ENCODE measurements around the gene STARD5.

The STARD5 gene

GRCh38 chr15:81292523-81293001, 31.4 kb downstream of the STARD5 start:
- no peak for DNase-seq (ENCODE audit: low read depth)
- H3K4me3 ChIP-seq (ENCODE audit: control insufficient read depth, low read depth, low read length), result no peak overlapping the region
- no peak for TF ChIP-seq CTCF (IDR thresholded peaks at IDR 0.05; ENCODE audit: control insufficient read depth, insufficient read depth, low read depth, low read length, missing control alignments)

GRCh38 chr15:81291916-81292522, 31.9 kb downstream of the STARD5 start:
- no peak overlapping the region for H3K4me3 ChIP-seq (ENCODE audit: control insufficient read depth, low read depth, low read length)
- TF ChIP-seq CTCF (IDR thresholded peaks at IDR 0.05; ENCODE audit: control insufficient read depth, insufficient read depth, low read depth, low read length, missing control alignments), result no peak
- no peak for DNase-seq (ENCODE audit: low read depth)

GRCh38 chr15:81289910-81290309, 34.0 kb downstream of the STARD5 start:
- no peak overlapping the region for H3K4me3 ChIP-seq (ENCODE audit: control insufficient read depth, low read depth, low read length)
- TF ChIP-seq CTCF (IDR thresholded peaks at IDR 0.05; ENCODE audit: control insufficient read depth, insufficient read depth, low read depth, low read length, missing control alignments), result no peak
- DNase-seq (ENCODE audit: low read depth), result no peak

GRCh38 chr15:81288616-81289015, 35.3 kb downstream of the STARD5 start:
- TF ChIP-seq CTCF (IDR thresholded peaks at IDR 0.05; ENCODE audit: control insufficient read depth, insufficient read depth, low read depth, low read length, missing control alignments), result no peak
- DNase-seq (ENCODE audit: low read depth), result no peak
- no peak overlapping the region for H3K4me3 ChIP-seq (ENCODE audit: control insufficient read depth, low read depth, low read length)

- no peak overlapping the region for H3K4me3 ChIP-seq (ENCODE audit: control insufficient read depth, low read depth, low read length)
- DNase-seq (ENCODE audit: low read depth), result no peak
- TF ChIP-seq CTCF (IDR thresholded peaks at IDR 0.05; ENCODE audit: control insufficient read depth, insufficient read depth, low read depth, low read length, missing control alignments), result no peak
Observed at GRCh38 chr15:81288040-81288439, 35.9 kb downstream of the STARD5 start.

- TF ChIP-seq CTCF (IDR thresholded peaks at IDR 0.05; ENCODE audit: control insufficient read depth, insufficient read depth, low read depth, low read length, missing control alignments), result no peak
- DNase-seq (ENCODE audit: low read depth), result no peak
- no peak overlapping the region for H3K4me3 ChIP-seq (ENCODE audit: control insufficient read depth, low read depth, low read length)
Observed at GRCh38 chr15:81286621-81287121, 37.3 kb downstream of the STARD5 start.

All from AG09309 (cell line).